GM10248 (cell line): ENCODE results near the gene PGAM5.

Source experiments
- CTCF ChIA-PET: fragments of 300-600 bp; sonication (Branson Sonifier 250); formaldehyde crosslinking; extraction: SDS; loops from one replicate; lab custom pipeline; 2021; ENCODE audit warnings: antibody characterized with exemption; lab: Yijun Ruan, JAX
- POLR2A ChIA-PET: fragments of 350-650 bp; sonication (Branson Sonifier 250); formaldehyde crosslinking; extraction: SDS; loops from one replicate; lab custom pipeline; 2020; ENCODE audit warnings: antibody characterized with exemption; lab: Yijun Ruan, JAX
- DNase-seq: peaks from one replicate; pipeline ENCODE4 v3.0.0; 2012; ENCODE audit errors: extremely low spot score
- TF ChIP-seq, protein P1 (sequence below): IDR thresholded peaks from 2 replicates; pipeline ENCODE4 v1.5.1; 2012; ENCODE audit warnings: mild to moderate bottlenecking, low read depth; ENCODE audit errors: extremely low read depth, missing control alignments, control extremely low read depth

Gene PGAM5

DNA sequence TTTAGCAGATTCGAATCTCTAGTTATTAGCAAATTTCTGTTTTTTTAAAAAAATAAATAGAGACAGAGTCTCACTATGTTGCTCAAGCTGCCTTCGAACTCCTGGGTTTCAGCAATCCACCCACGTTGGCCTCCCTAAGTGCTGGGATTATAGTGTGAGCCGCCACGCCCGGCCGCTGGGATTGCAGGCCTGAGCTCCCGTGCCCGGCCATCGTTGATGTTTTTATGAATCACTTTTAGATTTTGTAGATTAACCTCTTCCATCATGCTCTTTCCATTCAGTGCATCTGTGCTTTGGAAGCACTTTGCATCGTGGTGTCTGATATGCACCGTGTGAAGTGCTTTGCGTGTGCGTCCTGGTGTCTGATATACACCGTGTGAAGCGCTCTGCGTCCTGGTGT is 20.9 kb downstream of the PGAM5 start:
- no peak for DNase-seq
- TF ChIP-seq, protein P1, sequence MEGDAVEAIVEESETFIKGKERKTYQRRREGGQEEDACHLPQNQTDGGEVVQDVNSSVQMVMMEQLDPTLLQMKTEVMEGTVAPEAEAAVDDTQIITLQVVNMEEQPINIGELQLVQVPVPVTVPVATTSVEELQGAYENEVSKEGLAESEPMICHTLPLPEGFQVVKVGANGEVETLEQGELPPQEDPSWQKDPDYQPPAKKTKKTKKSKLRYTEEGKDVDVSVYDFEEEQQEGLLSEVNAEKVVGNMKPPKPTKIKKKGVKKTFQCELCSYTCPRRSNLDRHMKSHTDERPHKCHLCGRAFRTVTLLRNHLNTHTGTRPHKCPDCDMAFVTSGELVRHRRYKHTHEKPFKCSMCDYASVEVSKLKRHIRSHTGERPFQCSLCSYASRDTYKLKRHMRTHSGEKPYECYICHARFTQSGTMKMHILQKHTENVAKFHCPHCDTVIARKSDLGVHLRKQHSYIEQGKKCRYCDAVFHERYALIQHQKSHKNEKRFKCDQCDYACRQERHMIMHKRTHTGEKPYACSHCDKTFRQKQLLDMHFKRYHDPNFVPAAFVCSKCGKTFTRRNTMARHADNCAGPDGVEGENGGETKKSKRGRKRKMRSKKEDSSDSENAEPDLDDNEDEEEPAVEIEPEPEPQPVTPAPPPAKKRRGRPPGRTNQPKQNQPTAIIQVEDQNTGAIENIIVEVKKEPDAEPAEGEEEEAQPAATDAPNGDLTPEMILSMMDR: no peak
- ChIA-PET CTCF (no interaction called here), POLR2A (no interaction called here)

DNA sequence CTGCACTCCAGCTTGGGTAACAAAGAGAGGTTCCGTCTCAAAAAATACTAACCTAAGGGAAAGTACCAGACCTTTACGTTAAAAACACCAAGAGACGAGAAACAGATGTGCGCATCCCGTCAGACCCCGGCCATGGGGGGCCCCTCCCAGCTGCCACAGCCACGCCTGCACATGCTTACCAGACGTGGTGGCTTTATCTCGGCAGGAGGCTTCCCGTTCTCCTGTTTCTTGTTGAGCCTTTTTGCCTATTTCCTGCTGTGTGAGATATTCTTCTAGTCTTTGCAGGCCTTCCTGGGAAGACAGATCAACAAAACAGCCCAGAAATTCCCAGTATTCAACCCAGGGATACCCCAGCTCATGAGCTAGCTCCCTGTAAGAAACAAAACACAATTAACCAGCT is 23.6 kb downstream of the PGAM5 start:
- TF ChIP-seq, protein P1: no peak
- no peak for DNase-seq
- POLR2A ChIA-PET: no interaction called here
- CTCF ChIA-PET: interaction anchor here (1.1 kb wide), 1 partner anchor 27 kb away, joined by 5 read pairs; no protein-coding TSS in a partner anchor

DNA sequence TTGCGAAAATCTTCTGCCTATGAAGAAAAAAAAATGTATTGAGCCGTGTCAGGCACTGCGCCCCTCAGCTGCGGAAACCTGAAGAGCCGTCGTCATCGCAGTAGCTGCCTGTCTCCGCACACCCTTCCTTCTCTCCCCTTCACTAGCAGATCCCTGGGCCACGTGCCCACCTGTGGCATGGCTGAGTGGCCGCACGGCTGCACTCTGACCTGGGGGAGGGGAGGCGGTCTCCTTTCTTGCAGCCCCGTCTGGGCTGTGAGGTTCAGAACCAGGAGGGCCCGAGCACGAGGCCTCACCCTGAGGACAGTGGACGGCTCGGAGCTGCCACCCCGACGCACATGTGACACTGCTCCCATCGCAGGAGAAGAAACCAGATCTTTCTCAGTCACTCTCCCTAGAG is 24.9 kb downstream of the PGAM5 start:
- ChIA-PET POLR2A (no interaction called here), CTCF (interaction anchor here (1.2 kb wide), 1 partner anchor 11 kb away, joined by 3 read pairs; no protein-coding TSS in a partner anchor)
- DNase-seq: no peak
- TF ChIP-seq, protein P1: no peak

DNA sequence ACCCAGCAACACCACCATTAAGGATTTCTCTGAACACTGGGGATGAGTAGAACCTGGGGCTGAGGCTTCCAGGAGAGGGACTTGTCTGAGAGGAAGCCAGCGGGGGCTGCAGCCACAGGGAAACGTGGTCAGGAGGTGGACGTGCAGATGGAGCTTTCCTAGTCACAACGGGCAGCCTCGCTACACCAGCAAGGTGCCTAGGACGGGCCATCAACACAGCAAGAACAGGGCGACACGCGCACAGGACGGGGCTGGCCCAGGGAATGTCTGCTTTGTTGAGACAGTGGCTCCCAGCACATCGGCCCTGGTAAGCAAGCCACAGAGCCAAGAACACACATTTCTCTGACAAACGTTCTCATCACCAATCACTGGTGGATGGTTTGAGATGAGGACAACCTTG is 25.7 kb downstream of the PGAM5 start:
- CTCF ChIA-PET: no interaction called here
- POLR2A ChIA-PET: no interaction called here
- no peak for DNase-seq
- TF ChIP-seq, protein P1: no peak

DNA sequence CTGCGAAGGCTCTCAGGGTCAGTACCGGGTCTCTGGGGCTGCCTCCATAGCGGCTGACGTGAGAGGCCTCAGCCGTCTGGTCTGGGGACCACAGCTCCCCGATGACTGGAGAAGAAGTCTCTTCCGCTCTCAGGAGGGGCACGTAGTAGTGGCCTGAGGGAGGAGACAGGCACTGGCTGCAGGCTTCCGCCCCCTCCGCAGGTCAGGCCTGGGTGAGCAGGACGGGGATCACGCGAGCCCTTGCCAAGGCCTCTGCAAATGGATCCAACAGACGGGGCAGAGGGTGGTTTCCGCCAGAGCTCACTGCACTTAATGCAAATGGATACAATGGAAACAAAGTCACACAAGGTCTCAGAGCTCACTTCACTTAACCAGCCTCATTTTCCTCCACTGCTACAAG is 26.3 kb downstream of the PGAM5 start:
- ChIA-PET CTCF (interaction anchor here (1.4 kb wide), 1 partner anchor 8 kb away, joined by 4 read pairs; no protein-coding TSS in a partner anchor), POLR2A (no interaction called here)
- DNase-seq: no peak
- TF ChIP-seq, protein P1: no peak

DNA sequence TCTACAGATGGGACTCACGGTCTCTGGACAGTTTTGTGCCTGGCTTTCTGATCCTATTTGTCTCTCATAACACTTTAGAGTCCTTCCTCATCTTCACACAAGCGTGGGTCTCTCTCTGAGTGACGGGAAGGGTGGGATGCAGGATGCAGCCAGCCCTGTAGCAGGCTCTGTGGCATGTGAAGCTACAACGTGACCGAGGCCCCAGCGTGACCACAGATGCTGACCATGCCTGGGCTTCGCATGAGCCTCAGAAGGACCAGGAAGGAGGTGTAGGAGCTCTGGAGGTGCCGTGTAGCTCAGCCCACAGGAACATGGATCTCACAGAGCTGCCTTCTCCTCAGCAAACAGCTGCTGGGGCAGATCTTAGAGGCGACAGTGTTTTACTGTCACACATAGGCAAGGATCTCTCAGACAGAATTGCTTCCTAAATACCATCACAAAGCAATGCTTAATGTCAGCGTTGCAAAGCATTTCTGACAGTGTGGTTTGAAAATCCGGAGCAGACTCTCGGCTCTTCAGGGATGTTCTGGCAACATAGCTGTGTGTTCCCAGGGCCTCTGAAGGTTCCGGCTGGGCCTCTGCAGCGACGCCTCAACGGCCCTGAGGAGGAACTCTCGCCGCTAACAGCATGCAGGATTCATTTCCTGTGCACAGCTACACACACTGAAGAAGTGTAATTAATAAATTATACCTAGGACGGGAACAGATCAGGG is 29.1 kb downstream of the PGAM5 start:
- POLR2A ChIA-PET: interaction anchor here (1.0 kb wide), 1 partner anchor 11 kb away, joined by 6 read pairs; no protein-coding TSS in a partner anchor
- no peak for DNase-seq
- TF ChIP-seq, protein P1: no peak
- CTCF ChIA-PET: interaction anchor here (2.1 kb wide), 1 partner anchor 11 kb away, joined by 5 read pairs; no protein-coding TSS in a partner anchor

DNA sequence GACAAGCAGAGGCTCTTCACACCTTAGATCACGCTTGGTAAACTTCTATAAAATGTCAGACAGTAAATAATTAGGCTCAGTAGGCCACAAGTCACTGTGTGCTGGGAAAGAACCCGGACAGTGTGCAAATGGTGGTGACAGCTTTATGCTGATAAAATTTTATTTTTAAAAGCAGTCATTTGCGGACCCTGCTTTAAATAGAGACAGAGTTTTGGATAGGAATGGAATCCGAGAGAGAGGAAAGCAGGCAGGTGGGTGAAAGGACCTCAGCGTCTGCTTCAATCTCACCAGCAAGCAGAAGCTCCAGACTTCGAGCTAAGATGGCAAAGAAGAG is 29.6 kb downstream of the PGAM5 start:
- ChIA-PET CTCF (interaction anchor here (2.1 kb wide), 1 partner anchor 11 kb away, joined by 5 read pairs; no protein-coding TSS in a partner anchor), POLR2A (no interaction called here)
- no peak for DNase-seq
- TF ChIP-seq, protein P1: no peak
